ENCODE measurements around the gene NT5DC4.

The NT5DC4 gene

DNA sequence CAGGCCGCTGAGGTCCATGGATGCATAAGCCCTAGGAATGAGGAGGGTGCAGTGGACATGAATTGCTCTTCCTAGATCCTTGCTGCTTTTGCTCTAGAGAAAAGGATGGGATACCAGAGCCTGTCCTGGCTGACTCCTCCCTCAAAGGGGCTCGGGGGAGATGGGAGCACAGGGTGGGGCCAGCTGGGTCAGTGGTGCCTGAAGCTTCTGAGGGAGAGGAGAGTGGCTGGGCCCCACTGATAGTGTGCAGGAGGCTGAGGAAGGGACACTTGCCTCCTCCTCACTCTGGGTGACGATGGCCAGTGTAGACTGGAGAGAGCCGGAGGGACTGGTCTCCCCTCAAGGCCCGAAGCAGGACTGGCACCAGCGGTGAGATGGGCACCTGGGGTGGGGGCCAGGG, at the start of gene NT5DC4:
Gene NT5DC4, plus strand, starts transcription at position 236 of the 400 bp plus-strand sequence. Its CDS starts 60 bp downstream, at position 296.
- no peak for DNase-seq (ENCODE audit: low read depth, low spot score)

DNA sequence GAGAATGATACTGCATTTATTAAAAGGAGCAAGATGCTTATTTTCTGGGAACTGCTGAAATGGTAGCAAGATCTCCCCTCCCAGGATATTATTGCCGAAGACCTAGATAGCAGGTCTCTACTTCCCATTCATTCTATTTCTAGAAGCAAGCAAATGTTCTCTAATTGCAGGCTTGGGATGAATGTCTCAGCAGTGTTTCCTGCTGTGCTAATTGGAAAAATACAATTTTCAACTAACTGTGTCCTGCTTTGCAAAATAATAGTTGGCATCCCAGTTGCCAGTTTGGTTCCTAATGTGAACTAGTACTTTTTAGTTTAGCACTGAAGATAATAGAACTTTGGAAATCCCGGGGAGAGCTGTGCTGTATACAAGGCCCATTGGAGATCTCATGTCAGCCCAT, 49.0 kb upstream of the NT5DC4 start:
- DNase-seq (ENCODE audit: low read depth, low spot score) = no peak

DNA sequence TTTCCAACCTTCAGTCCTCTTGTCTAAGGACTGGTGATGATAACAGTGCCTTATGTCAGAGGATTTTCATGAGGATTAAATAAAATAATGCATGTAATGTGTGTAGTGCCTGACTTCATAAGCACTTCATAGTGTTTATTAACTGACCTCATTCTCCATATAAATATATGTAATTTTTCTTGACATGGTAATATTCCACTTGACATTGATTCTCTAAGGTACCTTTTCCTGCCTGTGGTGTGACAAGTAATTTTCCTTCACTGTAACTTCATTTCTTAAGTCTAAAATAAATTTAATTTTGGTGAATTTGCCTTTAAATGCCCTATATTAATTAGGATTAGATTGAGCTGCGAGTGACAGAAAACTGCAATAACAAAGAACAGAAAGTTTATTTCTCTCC, 47.8 kb upstream of the NT5DC4 start:
- DNase-seq (ENCODE audit: low read depth, low spot score) = no peak

DNA sequence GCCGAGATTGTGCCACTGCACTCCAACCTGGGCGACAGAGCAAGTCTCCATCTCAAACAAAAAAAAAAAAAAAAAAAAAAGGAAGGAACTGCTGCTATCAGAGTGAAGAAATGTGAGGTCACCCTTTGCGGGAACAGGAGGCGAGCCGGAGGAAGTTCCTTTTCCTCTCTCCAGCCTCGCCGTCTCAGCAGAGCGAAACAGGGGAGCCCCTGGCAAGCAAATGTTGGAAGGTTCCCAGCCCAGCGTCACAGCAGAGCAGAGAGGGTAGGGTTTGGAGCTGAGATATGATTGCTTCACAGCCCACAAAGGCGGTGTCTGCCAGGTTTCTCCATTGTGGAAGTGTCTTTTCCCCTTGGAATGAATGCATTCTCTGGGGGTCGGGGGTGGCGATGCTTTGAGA, 46.6 kb upstream of the NT5DC4 start:
- DNase-seq (ENCODE audit: low read depth, low spot score) = no peak

DNA sequence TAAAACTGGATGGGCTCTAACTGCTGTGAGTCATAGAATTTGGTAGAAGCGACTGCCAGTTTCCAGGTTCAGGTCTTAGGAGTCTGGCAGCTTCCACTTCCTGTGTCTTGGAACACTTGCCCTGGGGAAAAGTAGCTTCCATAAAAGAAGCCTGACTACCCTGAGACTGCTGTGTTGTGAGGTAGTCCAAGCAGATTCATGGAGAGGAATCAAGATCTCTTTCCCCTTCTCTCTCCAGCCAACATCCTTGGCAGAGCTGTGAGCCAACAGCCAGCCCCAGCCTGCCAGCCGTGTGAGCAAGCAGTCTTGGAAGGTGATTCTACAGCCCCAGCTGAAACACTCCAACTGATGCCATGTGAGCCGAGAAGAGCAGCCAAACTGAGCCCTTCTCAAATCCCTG, 41.3 kb upstream of the NT5DC4 start:
- DNase-seq (ENCODE audit: low read depth, low spot score) = no peak

DNA sequence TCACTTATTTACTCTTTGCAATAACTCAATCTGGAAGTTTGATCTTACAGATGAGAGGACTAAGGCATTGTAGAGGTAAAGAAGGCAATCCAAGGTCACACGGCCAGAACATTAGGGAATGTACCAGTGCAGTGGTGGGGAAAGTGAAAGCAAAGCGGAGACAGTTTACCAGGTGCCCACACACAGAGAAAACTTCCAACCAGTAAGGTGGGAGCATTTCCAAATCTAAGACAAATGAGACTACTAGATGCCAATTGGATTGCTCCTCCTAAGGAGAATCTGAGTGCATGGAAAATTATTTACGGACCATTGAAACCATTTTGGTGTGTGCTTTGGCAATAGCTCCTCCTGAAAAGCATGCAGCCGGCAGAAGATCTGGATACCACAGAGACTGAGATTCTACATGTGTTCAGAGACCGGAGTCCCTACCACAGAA, 40.1 kb upstream of the NT5DC4 start:
- no peak for DNase-seq (ENCODE audit: low read depth, low spot score)

DNA sequence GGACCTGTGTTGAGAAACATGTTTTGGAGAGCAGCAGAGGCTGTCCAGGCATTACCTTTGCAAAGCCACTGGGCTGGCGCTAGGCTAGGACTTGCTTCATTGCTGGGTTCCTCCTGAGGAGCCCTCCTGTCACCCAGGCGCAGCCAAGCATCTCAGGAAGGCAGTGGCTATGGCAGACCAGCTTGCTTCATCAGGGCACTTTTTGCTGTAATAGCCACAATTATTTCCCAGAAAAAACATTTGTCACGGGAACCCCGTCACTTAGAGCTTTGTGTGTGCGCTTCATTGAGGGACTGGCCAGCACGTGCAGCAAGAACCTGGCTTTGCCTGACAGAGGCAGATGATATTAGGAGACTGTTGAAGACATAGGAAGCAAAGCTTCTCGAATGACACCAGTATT, 38.7 kb upstream of the NT5DC4 start:
- no peak for DNase-seq (ENCODE audit: low read depth, low spot score)

DNA sequence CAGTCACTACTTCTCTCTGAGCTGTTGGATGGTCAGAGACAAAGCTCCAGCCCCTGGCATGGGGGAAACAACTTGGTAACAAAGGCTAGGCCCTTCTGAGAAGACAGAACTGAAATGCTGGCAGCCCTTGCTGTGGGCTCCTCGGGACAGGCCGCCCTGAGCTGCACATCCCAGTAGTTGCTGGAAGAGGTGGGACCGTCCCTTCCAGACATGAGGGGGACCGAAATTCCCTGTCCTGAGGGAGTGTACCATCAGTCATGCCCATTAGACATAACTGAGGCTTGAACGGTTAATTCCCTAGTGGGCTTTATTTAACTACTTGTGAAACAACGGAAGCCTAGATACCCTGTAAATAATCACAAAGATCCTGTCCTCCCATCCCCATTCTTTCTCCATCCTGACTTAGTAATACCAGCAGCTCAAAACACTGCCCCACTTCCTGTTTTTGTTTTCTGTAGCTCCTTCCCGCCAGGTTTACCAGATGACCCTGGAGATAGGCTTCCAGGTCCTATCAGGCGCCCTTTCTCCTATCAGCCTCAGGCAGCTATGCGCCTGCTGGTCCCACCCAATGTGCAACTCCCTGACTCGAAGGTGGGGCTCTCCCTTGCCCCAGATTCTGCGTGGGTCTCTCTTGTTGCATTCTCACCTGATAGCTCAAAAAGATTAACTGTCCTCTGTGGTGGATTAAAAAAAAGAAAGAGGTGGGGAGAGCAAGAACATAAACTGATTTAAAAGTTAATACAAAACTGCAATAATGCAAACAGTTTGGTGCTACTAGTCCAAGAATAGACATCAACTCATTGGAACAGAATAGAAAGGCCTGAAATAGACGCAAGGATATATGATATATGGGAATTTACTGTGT, 37.0 kb upstream of the NT5DC4 start:
- DNase-seq (ENCODE audit: low read depth, low spot score) = no peak

DNA sequence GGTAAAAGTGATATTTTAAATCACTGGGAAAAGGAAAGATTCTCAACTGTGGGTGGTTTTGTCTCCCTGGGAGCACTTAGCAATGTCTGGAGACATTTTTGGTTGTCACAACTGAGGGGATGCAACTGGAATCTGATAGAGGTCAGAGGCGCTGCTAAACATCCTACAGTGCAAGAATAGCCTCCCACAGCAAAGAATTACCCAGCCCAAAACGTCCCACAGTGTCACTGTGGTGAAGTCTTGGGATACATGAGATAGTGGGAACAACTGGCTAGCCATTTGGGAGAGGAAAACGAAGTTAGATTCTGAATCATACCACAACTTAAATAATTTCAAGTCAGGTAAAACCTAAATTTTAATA, 36.4 kb upstream of the NT5DC4 start:
- no peak for DNase-seq (ENCODE audit: low read depth, low spot score)

DNA sequence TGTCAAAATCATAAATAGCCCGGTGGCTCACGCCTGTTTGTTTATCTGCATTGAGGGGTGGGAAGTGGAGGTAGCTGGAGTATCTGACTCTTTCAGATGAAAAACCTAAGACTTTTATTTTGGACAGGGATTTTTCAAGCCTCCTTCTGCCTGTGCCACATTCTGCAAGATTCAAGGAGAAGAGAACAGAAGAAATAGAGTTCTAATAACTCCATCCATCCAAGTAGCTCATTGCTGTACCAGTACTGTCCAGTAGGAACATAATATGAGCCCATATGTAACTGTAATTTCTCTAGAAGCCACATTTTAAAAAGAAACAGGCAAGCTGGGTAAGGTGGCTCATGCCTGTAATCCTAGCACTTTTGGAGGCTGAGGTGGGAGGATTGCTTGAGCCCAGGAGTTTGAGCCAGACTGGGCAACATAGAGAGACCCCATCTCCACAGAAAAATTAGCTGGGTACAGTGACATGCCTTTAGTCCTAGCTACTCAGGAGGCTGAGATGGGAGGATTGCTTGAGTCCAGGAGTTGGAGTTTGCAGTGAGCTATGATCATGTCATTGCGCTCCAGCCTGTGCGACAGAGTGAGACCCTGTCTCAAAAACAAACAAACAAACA, 35.4 kb upstream of the NT5DC4 start:
- no peak for DNase-seq (ENCODE audit: low read depth, low spot score)

DNA sequence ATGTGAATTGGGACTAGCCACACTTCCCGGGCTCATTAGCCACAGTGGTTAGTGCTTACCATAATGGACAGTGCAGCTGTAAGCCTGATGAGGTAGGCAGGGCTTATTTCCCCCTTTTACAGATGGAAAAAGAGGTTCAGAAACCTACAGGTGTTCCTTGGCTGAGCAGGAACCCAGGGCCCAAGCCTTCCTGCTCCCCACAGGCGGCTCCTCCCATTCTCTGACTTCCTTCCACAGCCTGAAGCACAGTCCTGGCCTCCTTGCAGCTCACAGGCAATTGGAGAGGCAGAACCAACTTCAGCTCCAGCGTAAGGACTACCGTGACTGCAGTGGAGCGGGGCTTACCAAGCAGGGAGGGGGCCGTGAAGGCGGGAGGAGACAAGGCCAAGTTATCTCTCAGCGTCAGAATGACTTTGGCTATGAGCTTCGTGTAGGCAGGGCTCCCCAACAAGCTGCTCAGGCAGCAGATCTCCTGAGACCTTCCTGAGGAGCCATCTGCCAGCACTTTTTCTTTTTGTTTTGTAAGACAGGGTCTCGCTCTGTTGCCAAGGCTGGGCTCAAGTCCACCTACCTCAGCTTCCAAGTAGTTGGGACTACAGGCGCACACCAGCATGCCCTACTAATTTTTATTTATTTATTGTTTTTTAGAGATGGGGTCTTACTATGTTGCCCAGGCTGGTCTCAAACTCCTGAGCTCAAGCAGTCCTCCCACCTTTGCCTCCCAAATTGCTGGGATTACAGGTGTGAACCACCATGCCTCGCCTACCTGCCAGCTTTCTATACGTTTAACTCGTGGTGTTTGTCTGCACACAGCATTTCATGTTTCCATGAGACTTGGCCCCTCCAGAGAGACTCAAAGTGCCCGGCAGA, 34.2 kb upstream of the NT5DC4 start:
- no peak for DNase-seq (ENCODE audit: low read depth, low spot score)

DNA sequence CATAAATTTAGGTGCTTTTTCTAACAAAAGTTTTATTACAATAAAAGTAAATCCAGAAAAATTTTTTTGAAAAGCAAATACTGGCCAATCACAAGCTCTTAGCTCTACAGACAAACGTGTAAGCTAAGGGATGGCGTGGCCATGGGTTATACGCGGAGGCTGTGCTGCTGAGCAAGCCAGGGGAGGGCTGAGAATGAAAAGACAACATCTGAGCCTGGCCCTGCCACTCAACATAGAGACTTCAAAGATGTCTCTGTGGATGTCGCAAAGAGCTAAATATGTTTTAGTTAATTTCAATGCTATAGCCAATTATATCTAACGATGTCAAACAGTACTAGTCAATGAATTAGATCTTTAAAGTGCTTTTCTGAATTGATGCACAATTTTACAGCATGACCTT, 33.3 kb upstream of the NT5DC4 start:
- DNase-seq (ENCODE audit: low read depth, low spot score) = no peak

DNA sequence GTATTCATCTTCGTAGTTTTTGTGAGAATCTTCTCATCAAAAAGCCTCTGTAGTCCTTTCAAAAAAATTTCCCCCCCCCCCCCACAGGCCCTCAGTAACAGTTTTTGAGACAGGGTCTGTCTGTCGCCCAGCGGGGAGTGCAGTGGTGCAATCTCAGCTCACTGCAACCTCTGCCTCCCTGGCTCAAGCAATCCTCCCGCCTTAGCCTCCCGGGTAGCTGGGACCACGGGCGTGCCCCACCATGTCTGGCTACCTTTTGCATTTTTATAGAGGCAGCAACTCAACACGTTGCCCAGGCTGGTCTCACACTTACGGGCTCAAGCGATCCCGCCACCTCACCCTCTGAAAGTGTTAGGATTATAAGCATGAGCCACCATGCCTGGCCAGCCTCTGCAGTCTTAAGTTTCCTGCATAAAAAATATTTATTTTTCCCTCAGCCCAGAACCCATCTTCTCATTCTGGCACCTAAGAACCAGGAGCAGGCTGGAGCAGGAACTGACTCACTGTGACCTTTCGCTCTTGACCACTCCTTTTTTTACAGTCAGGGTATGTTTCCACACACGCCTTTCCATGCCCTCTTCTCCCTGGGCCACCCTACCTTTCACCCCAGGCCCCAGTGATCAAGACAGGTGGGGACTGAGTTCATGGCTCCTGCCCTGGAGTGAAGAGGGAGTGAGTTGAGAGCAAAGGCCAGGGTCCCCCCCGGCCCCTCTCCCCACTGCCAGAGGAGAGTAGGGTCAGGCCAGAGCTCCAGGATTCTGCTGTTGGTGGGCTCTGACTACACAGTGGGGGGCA, 32.5 kb upstream of the NT5DC4 start:
- DNase-seq (ENCODE audit: low read depth, low spot score) = no peak

DNA sequence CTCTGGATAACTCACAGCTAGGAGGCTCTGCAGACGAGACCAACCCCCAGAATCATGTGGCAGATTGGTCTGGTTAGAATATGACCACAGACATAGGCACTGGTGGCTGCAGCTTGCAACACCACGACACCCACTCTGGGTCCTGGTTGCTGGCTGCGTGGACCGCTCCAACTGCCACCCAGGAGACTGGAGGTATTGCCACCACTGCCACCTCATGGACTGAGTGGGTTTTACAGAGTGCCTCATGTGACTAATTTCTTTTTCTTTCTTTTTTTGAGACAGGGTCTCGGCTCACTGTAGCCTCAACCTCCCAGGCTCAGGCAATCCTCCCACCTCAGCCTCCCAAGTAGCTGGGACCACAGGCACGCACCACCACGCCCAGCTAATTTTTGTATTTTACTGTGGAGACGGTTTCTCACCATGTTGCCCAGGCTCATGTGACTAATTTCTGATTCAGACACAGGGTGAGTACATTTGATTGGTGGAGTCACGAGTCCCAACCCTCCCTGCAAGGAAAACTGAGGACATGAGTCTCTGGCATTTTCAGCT, 29.9 kb upstream of the NT5DC4 start:
- DNase-seq (ENCODE audit: low read depth, low spot score) = no peak

DNA sequence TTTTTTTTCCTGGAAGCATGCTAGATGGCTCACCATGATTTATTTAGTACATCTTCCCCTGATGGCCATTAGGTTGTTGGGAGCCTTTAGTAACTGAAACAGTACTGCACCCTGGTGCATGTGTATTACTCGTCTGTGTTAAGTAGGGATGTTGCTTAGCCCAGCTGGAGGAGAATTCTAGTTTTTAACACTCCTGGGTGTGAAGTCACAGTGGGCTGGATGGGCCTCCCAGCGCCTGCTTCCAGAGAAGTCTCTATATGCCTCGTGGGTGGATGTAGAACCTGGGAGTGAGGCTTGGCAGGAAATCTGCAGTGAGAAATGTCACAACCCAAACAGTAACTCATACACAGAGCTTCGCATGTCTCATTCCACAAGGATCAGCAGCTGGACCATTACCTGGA, 28.9 kb upstream of the NT5DC4 start:
- DNase-seq (ENCODE audit: low read depth, low spot score) = no peak

DNA sequence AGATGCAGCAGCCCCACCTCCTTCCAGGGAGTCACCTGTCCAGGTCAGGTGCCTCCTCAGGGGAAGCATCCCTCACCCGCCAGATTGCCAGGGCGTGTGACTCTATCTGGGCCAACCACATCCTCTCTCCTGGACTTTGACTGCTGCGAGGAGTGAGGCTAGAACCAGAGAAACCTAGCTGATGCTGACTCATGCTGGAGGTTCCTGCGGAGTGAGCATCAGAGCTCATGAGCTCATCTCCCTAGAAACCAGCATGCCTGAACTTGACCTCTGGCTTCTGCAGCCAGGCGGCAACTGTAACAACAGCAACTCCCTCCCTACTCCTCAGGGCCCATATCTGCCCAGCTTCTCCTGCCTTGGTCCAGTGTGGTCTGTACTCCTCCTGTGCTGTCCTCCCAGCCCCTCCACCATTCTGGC, 28.3 kb upstream of the NT5DC4 start:
- peak; percentile 52 for DNase-seq (ENCODE audit: low read depth, low spot score)

DNA sequence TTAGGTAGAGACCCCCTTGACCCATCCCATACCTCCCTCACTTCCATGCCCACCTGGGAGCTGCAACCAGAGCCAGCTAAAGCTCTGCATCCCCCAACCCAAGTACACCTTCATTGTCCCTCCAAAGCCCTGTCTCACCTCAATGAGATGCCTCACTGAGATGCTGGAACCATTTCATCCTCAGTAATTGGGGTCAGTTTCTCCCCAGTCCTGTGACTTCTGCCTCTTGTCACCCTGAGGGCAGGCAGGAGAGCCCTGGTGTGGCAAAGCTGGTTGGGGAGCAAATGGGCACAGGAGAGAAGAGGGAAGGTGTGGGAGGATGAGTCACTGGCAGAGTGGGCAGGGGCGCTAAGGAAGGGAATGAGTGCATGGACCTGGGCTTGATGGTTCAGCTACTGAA, 27.9 kb upstream of the NT5DC4 start:
- DNase-seq (ENCODE audit: low read depth, low spot score) = no peak

DNA sequence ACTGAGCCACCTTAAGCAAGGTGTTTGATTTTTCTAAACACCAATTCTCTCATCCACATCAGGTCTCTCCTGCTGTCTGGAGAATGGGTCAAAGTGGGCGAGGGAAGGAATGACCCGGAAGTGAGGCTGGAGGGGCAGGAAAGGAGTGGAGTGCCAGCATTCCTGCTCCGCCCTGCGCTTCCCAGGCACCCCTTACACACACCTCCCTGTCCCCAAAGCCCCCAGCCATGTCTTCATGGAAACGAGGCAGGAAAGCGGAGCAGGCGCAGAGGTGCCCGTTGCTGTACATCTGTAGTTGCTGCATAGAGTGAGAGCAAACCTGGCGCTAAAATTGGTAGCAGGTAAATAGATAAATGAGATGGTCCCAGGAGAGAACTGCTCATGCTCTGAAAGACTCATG, 27.2 kb upstream of the NT5DC4 start:
- no peak for DNase-seq (ENCODE audit: low read depth, low spot score)

DNA sequence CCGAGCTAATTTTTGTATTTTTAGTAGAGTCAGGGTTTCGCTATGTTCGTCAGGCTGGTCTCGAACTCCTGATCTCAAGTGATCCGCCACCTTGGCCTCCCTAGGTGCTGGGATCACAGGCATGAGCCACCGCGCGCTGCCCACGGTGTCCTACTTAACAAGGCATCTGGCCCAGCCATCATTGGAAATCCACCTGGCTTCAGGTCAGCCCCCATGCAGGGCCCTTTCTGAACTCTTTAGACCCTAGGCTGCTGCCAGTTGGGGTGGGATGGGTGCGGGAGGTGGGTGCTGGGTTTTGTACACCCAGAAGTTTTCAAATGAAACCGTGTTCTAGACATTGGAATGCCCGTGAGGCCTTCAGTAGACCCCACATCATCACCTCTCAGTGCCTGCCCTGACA, 26.6 kb upstream of the NT5DC4 start:
- no peak for DNase-seq (ENCODE audit: low read depth, low spot score)

DNA sequence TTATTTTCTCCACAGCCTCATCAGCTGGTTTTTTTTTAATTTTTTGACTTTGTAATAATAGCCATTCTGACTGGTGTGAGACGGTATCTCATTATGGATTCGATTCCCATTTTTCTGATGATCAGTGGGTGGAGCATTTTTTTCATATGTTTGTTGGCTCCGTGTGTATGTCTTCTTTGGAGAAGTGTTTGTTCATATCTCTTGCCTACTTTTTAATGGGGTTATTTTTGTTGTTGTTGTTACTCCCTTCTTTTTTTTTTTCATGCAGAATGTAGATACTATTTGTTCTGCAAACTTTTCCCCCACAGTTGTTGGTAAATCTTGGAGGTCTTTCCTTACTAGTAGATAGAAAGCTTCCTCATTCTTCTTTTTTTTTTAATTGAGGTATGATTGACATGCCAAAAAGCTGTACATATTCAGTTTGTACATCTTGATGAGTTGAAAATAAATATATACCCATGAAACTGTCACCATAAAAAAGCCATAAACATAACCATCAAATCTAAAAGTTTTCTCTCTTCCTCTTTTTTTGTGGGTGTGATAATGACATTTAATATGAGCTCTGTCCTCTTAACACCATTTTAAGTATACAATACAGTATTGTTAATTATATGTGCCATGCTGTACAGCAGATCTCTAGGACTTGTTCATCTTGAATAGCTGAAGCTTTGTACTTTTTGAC, 21.8 kb upstream of the NT5DC4 start:
- no peak for DNase-seq (ENCODE audit: low read depth, low spot score)
